ENCODE measurements around the gene RHOJ. TPM values are rescaled to one million over a fixed set of nuclear protein-coding genes. Genes with fewer than 3 reads are reported as not detected.
A peak's percentile ranks its signal among the peaks of the same experiment; 100 is the strongest.

RHOJ gene
- total and polyA plus RNA-seq, 2 of the 4 experiments (the other 2 are of a cell fraction), result 9.5 to 33.9 TPM

GRCh38 chr14:63273129-63273528 is 68.9 kb downstream of the RHOJ start:
- Histone ChIP-seq H3K23ac (ENCODE audit: low read depth, low read length) (no peak overlapping the region), H2BK20ac (ENCODE audit: low read depth, low read length) (no peak overlapping the region), H3K9ac (ENCODE audit: low read depth, low read length) (no peak overlapping the region), H4K8ac (ENCODE audit: low read depth in 2 of 2, low read length in 2 of 2) (no peak overlapping the region), H3K14ac (replicated peaks; ENCODE audit: low read depth, low read length) (no peak overlapping the region), H4K91ac (ENCODE audit: insufficient read depth, low read depth, low read length) (no peak overlapping the region), H2BK15ac (ENCODE audit: low read depth, low read length) (no peak overlapping the region), H3K27ac (ENCODE audit: insufficient read depth, low read length) (no peak overlapping the region), H2AFZ (replicated peaks; ENCODE audit: low read length, poor library complexity) (no peak overlapping the region), H3K4me3 (ENCODE audit: insufficient read depth, low read depth, low read length) (no peak overlapping the region), H3K4me2 (ENCODE audit: low read depth, low read length) (no peak overlapping the region), H3K79me1 (ENCODE audit: low read depth in 1 of 2, low read length in 2 of 2) (no peaks in the 10 kb centered on the region), H3K36me3 (ENCODE audit: control insufficient read depth, insufficient read depth, low read length) (no peaks in the 10 kb centered on the region), H3K9me1 (ENCODE audit: insufficient read depth, low read length) (no peaks in the 10 kb centered on the region), H3K4me1 (ENCODE audit: control insufficient read depth, insufficient read depth, low read length) (no peaks in the 10 kb centered on the region), H2AK9ac (replicated peaks; ENCODE audit: low read depth, low read length, poor library complexity) (no peak overlapping the region), H3K9me3 (ENCODE audit: control insufficient read depth, insufficient read depth, low read length) (no peaks in the 10 kb centered on the region), H2AK5ac (ENCODE audit: low read depth, low read length) (no peak overlapping the region), H2BK5ac (ENCODE audit: low read depth, low read length, poor library complexity, severe bottlenecking) (no peak overlapping the region), H4K5ac (ENCODE audit: low read depth, low read length) (no peak overlapping the region), H3K27me3 (ENCODE audit: control insufficient read depth, insufficient read depth, low read length) (no peaks in the 10 kb centered on the region), H4K20me1 (ENCODE audit: insufficient read depth, low read length) (no peaks in the 10 kb centered on the region), H3K18ac (ENCODE audit: low read depth, low read length) (no peak overlapping the region), H3K4ac (ENCODE audit: low read depth, low read length) (no peak overlapping the region), H2BK120ac (ENCODE audit: low read depth, low read length) (no peak overlapping the region), H3K56ac (ENCODE audit: extremely low read depth, insufficient read depth, low read length) (no peak overlapping the region)
- TF ChIP-seq FOS (IDR thresholded peaks at IDR 0.05; ENCODE audit: low read depth, low read length) (no peak), SMC3 (IDR thresholded peaks at IDR 0.05; ENCODE audit: low read depth, low read length) (no peak), MAZ (IDR thresholded peaks at IDR 0.05; ENCODE audit: borderline replicate concordance, low read depth, low read length) (no peak), RAD21 (IDR thresholded peaks at IDR 0.05; ENCODE audit: low read length) (no peak), BHLHE40 (IDR thresholded peaks at IDR 0.05; ENCODE audit: low read depth, low read length) (no peak), CTCF (conservative IDR thresholded peaks at IDR 0.05; ENCODE audit: low read depth, low read length) (no peak), NFE2L2 (IDR thresholded peaks at IDR 0.05; ENCODE audit: low read depth, low read length) (no peak), RCOR1 (IDR thresholded peaks at IDR 0.05; ENCODE audit: insufficient replicate concordance, low read length) (no peak)
- CTCF ChIA-PET, result no interaction called here
- intact Hi-C loops (cut with micrococcal nuclease), result loop anchor here (10.0 kb wide), 1 partner anchor 1348 kb away; no protein-coding TSS in a partner anchor
- ATAC-seq (ENCODE audit: low read depth) (no peak; the same call in 1 of the 2 replicates), DNase-seq (peak; percentile 12)
- no TSS peak for BruUV-seq (replicated peaks)
- WGBS, 2 experiments (ENCODE audit: extremely low coverage in 2 of 2, insufficient read length in 1 of 2), result no CpG with 5 or more reads among the region's 3 CpGs
- dilution Hi-C loops (cut with HindIII; ENCODE audit: low sequenced_read_pairs, unreplicated experiment), result no loop called here
- in situ Hi-C loops (cut with MboI; ENCODE audit: low sequenced_read_pairs), result loop anchor here (5.0 kb wide), 1 partner anchor 101 kb away; no protein-coding TSS in a partner anchor
- POLR2A ChIA-PET (ENCODE audit: unreplicated experiment), result no interaction called here

Data from IMR-90 (cell line).